ENCODE results near the gene DCAF8. TPM values are rescaled to one million over a fixed set of nuclear protein-coding genes. Genes with fewer than 3 reads are reported as not detected.

DCAF8 gene
- polyA plus RNA-seq, 1 donor: 152 TPM

GRCh38 chr1:160205242-160206035 is 56.9 kb downstream of the DCAF8 start, which contains the start of gene PEA15:
Gene PEA15, plus strand, starts transcription at chr1:160205384. Its CDS starts 6,161 bp downstream, at chr1:160211545.
- peak in 1 of 2 donors; percentile 74 for DNase-seq
- Histone ChIP-seq H3K27ac (ENCODE audit: low read length) (peak within 1 kb of the TSS; percentile 75), H3K4me1 (ENCODE audit: control insufficient read depth, insufficient read depth, low read length) (peaks cover 13% of the 10 kb centered on the region), H3K4me3 (ENCODE audit: low read length) (peak within 1 kb of the TSS; percentile 98), H3K36me3 (ENCODE audit: control insufficient read depth, insufficient read depth, low read length) (peaks cover 29% of the 10 kb centered on the region), H3K9me3 (ENCODE audit: control insufficient read depth, low read depth, low read length) (no peaks in the 10 kb centered on the region), H3K27me3 (ENCODE audit: control insufficient read depth, insufficient read depth, low read length) (no peaks in the 10 kb centered on the region)
- WGBS (ENCODE audit: insufficient coverage, low lambda C conversion rate): no CpG with 5 or more reads among the region's 76 CpGs

GRCh38 chr1:160204526-160205241 is 57.7 kb downstream of the DCAF8 start:
- no peak for DNase-seq
- no peaks in the 10 kb centered on the region for H3K27me3 ChIP-seq (ENCODE audit: control insufficient read depth, insufficient read depth, low read length)
- H3K4me1 ChIP-seq (ENCODE audit: control insufficient read depth, insufficient read depth, low read length): peaks cover 13% of the 10 kb centered on the region
- H3K4me3 ChIP-seq (ENCODE audit: low read length): no peak overlapping the region
- H3K27ac ChIP-seq (ENCODE audit: low read length): no peak overlapping the region
- H3K9me3 ChIP-seq (ENCODE audit: control insufficient read depth, low read depth, low read length): no peaks in the 10 kb centered on the region
- peaks cover 22% of the 10 kb centered on the region for H3K36me3 ChIP-seq (ENCODE audit: control insufficient read depth, insufficient read depth, low read length)
- no CpG with 5 or more reads among the region's 7 CpGs for WGBS (ENCODE audit: insufficient coverage, low lambda C conversion rate)

GRCh38 chr1:160200786-160201185 is 61.6 kb downstream of the DCAF8 start:
- Histone ChIP-seq H3K27ac (ENCODE audit: low read length) (no peak overlapping the region), H3K4me3 (ENCODE audit: low read length) (no peak overlapping the region), H3K9me3 (ENCODE audit: control insufficient read depth, low read depth, low read length) (no peaks in the 10 kb centered on the region), H3K36me3 (ENCODE audit: control insufficient read depth, insufficient read depth, low read length) (no peaks in the 10 kb centered on the region), H3K4me1 (ENCODE audit: control insufficient read depth, insufficient read depth, low read length) (peaks cover 4% of the 10 kb centered on the region), H3K27me3 (ENCODE audit: control insufficient read depth, insufficient read depth, low read length) (no peaks in the 10 kb centered on the region)
- WGBS (ENCODE audit: insufficient coverage, low lambda C conversion rate): no CpG with 5 or more reads among the region's 4 CpGs
- DNase-seq: no peak

- WGBS (ENCODE audit: insufficient coverage, low lambda C conversion rate): no CpG with 5 or more reads among the region's 4 CpGs
- Histone ChIP-seq H3K27me3 (ENCODE audit: control insufficient read depth, insufficient read depth, low read length) (no peaks in the 10 kb centered on the region), H3K4me3 (ENCODE audit: low read length) (no peak overlapping the region), H3K9me3 (ENCODE audit: control insufficient read depth, low read depth, low read length) (no peaks in the 10 kb centered on the region), H3K27ac (ENCODE audit: low read length) (no peak overlapping the region), H3K36me3 (ENCODE audit: control insufficient read depth, insufficient read depth, low read length) (no peaks in the 10 kb centered on the region), H3K4me1 (ENCODE audit: control insufficient read depth, insufficient read depth, low read length) (peaks cover 11% of the 10 kb centered on the region)
- no peak for DNase-seq
These were observed 65.1 kb downstream of the DCAF8 start for GRCh38 chr1:160197231-160197630.

GRCh38 chr1:160196143-160196542 is 66.2 kb downstream of the DCAF8 start:
- WGBS (ENCODE audit: insufficient coverage, low lambda C conversion rate): 90% methylated on average over 3 of the region's 4 CpGs
- Histone ChIP-seq H3K36me3 (ENCODE audit: control insufficient read depth, insufficient read depth, low read length) (no peaks in the 10 kb centered on the region), H3K9me3 (ENCODE audit: control insufficient read depth, low read depth, low read length) (no peaks in the 10 kb centered on the region), H3K4me1 (ENCODE audit: control insufficient read depth, insufficient read depth, low read length) (peaks cover 11% of the 10 kb centered on the region), H3K27me3 (ENCODE audit: control insufficient read depth, insufficient read depth, low read length) (no peaks in the 10 kb centered on the region), H3K4me3 (ENCODE audit: low read length) (no peak overlapping the region), H3K27ac (ENCODE audit: low read length) (no peak overlapping the region)
- no peak for DNase-seq

GRCh38 chr1:160194737-160195059 is 67.7 kb downstream of the DCAF8 start:
- H3K4me3 ChIP-seq (ENCODE audit: low read length): no peak overlapping the region
- H3K4me1 ChIP-seq (ENCODE audit: control insufficient read depth, insufficient read depth, low read length): peaks cover 11% of the 10 kb centered on the region
- no peaks in the 10 kb centered on the region for H3K27me3 ChIP-seq (ENCODE audit: control insufficient read depth, insufficient read depth, low read length)
- no peak overlapping the region for H3K27ac ChIP-seq (ENCODE audit: low read length)
- no peaks in the 10 kb centered on the region for H3K36me3 ChIP-seq (ENCODE audit: control insufficient read depth, insufficient read depth, low read length)
- WGBS (ENCODE audit: insufficient coverage, low lambda C conversion rate): 100% methylated on average over 1 of the region's 2 CpGs
- H3K9me3 ChIP-seq (ENCODE audit: control insufficient read depth, low read depth, low read length): no peaks in the 10 kb centered on the region
- DNase-seq: no peak

GRCh38 chr1:160193832-160194736 is 68.3 kb downstream of the DCAF8 start:
- no peak overlapping the region for H3K27ac ChIP-seq (ENCODE audit: low read length)
- H3K36me3 ChIP-seq (ENCODE audit: control insufficient read depth, insufficient read depth, low read length): no peaks in the 10 kb centered on the region
- WGBS (ENCODE audit: insufficient coverage, low lambda C conversion rate): no CpG with 5 or more reads among the region's 9 CpGs
- H3K4me1 ChIP-seq (ENCODE audit: control insufficient read depth, insufficient read depth, low read length): peaks cover 11% of the 10 kb centered on the region
- H3K27me3 ChIP-seq (ENCODE audit: control insufficient read depth, insufficient read depth, low read length): no peaks in the 10 kb centered on the region
- H3K4me3 ChIP-seq (ENCODE audit: low read length): no peak overlapping the region
- no peak for DNase-seq
- no peaks in the 10 kb centered on the region for H3K9me3 ChIP-seq (ENCODE audit: control insufficient read depth, low read depth, low read length)

- Histone ChIP-seq H3K27me3 (ENCODE audit: control insufficient read depth, insufficient read depth, low read length) (no peaks in the 10 kb centered on the region), H3K36me3 (ENCODE audit: control insufficient read depth, insufficient read depth, low read length) (no peaks in the 10 kb centered on the region), H3K4me3 (ENCODE audit: low read length) (no peak overlapping the region), H3K27ac (ENCODE audit: low read length) (peak overlapping the region; percentile 7), H3K4me1 (ENCODE audit: control insufficient read depth, insufficient read depth, low read length) (peaks cover 11% of the 10 kb centered on the region), H3K9me3 (ENCODE audit: control insufficient read depth, low read depth, low read length) (no peaks in the 10 kb centered on the region)
- no CpG with 5 or more reads among the region's 16 CpGs for WGBS (ENCODE audit: insufficient coverage, low lambda C conversion rate)
- peak; percentile 83 to 86 for DNase-seq
These were observed 69.1 kb downstream of the DCAF8 start for GRCh38 chr1:160193091-160193819.

- Histone ChIP-seq H3K36me3 (ENCODE audit: control insufficient read depth, insufficient read depth, low read length) (no peaks in the 10 kb centered on the region), H3K4me3 (ENCODE audit: low read length) (no peak overlapping the region), H3K27me3 (ENCODE audit: control insufficient read depth, insufficient read depth, low read length) (no peaks in the 10 kb centered on the region), H3K27ac (ENCODE audit: low read length) (no peak overlapping the region), H3K4me1 (ENCODE audit: control insufficient read depth, insufficient read depth, low read length) (peaks cover 11% of the 10 kb centered on the region), H3K9me3 (ENCODE audit: control insufficient read depth, low read depth, low read length) (no peaks in the 10 kb centered on the region)
- no peak for DNase-seq
These were observed 70.1 kb downstream of the DCAF8 start for GRCh38 chr1:160192234-160192633.

- DNase-seq: no peak
- Histone ChIP-seq H3K27ac (ENCODE audit: low read length) (no peak overlapping the region), H3K36me3 (ENCODE audit: control insufficient read depth, insufficient read depth, low read length) (no peaks in the 10 kb centered on the region), H3K4me1 (ENCODE audit: control insufficient read depth, insufficient read depth, low read length) (peaks cover 11% of the 10 kb centered on the region), H3K9me3 (ENCODE audit: control insufficient read depth, low read depth, low read length) (no peaks in the 10 kb centered on the region), H3K27me3 (ENCODE audit: control insufficient read depth, insufficient read depth, low read length) (no peaks in the 10 kb centered on the region), H3K4me3 (ENCODE audit: low read length) (no peak overlapping the region)
- no CpG with 5 or more reads among the region's 3 CpGs for WGBS (ENCODE audit: insufficient coverage, low lambda C conversion rate)
These were observed 70.6 kb downstream of the DCAF8 start for GRCh38 chr1:160191756-160192155.

All from large intestine (tissue), 3 donors.